HG02623 (cell line): ENCODE results near the gene FABP6.
"Not testable (repeated sequence)": the region's sequence is repeated elsewhere in the genome, so short reads cannot be mapped to it uniquely, and the experiment has no call there.

Source experiments
- ATAC-seq: cut with Tn5 transposase; IDR thresholded peaks from one replicate; pipeline ENCODE4 v1.9.1; 2021; ENCODE audit warnings: moderate library complexity; ENCODE audit not compliant: unreplicated experiment

The FABP6 gene

GRCh38 chr5:160219356-160219755 lies 9.9 kb upstream of the FABP6 start:
- no peak for ATAC-seq

GRCh38 chr5:160221082-160221481 lies 8.2 kb upstream of the FABP6 start:
- peak; percentile 61 for ATAC-seq

GRCh38 chr5:160227012-160227411 lies 2.3 kb upstream of the FABP6 start:
- ATAC-seq: no peak

- no peak for ATAC-seq
These were observed 1.6 kb downstream of the FABP6 start for GRCh38 chr5:160230686-160231527.

- no peak for ATAC-seq
These were observed 2.6 kb downstream of the FABP6 start for GRCh38 chr5:160231783-160232342.

GRCh38 chr5:160233215-160233614 lies 3.9 kb downstream of the FABP6 start:
- no peak for ATAC-seq

GRCh38 chr5:160235731-160236130 lies 6.4 kb downstream of the FABP6 start:
- ATAC-seq: no peak

- ATAC-seq: no peak
These were observed 8.3 kb downstream of the FABP6 start for GRCh38 chr5:160237571-160238093.

- no peak for ATAC-seq
These were observed 11.0 kb downstream of the FABP6 start for GRCh38 chr5:160240350-160240749.

- ATAC-seq: no peak
These were observed 12.8 kb downstream of the FABP6 start for GRCh38 chr5:160242145-160242544.

GRCh38 chr5:160245506-160246086 lies 16.3 kb downstream of the FABP6 start:
- ATAC-seq: no peak

- ATAC-seq: not testable (repeated sequence)
These were observed 20.3 kb downstream of the FABP6 start for GRCh38 chr5:160249570-160249969.

- ATAC-seq: no peak
These were observed 20.9 kb downstream of the FABP6 start for GRCh38 chr5:160250226-160250625.

- ATAC-seq: no peak
These were observed 21.5 kb downstream of the FABP6 start for GRCh38 chr5:160250826-160251225.

GRCh38 chr5:160251406-160252155 lies 22.3 kb downstream of the FABP6 start:
- ATAC-seq: no peak

- ATAC-seq: no peak
These were observed 23.6 kb downstream of the FABP6 start for GRCh38 chr5:160252916-160253315.

- ATAC-seq: no peak
These were observed 24.1 kb downstream of the FABP6 start for GRCh38 chr5:160253441-160253840.

GRCh38 chr5:160254706-160255105 lies 25.4 kb downstream of the FABP6 start:
- no peak for ATAC-seq

GRCh38 chr5:160259341-160259740 lies 30.0 kb downstream of the FABP6 start:
- no peak for ATAC-seq

GRCh38 chr5:160260006-160260775 lies 30.9 kb downstream of the FABP6 start:
- no peak for ATAC-seq
